Peyer's patch (tissue), 4 donors: ENCODE data around the gene ZNF491.

ENCODE experiments used
- POLR2A ChIP-seq, 2 donors: fragments of 450-650 bp; IDR thresholded peaks; one replicate each; pipeline ENCODE4 v1.5.1; 2017; ENCODE audit warnings: antibody characterized with exemption in 2 of 2, mild to moderate bottlenecking in 2 of 2, moderate library complexity in 2 of 2
- TF ChIP-seq, protein P1 (sequence below), 6 experiments: fragments of 450-650 bp in 4 of 6; fragments of 200-600 bp in 2 of 6; sonication (generic) in 1 of 6; IDR thresholded peaks; one replicate each; pipeline ENCODE4 v1.5.1; 2017 to 2019; ENCODE audit warnings: antibody characterized with exemption in 6 of 6, mild to moderate bottlenecking in 3 of 6, moderate library complexity in 1 of 6

DNA sequence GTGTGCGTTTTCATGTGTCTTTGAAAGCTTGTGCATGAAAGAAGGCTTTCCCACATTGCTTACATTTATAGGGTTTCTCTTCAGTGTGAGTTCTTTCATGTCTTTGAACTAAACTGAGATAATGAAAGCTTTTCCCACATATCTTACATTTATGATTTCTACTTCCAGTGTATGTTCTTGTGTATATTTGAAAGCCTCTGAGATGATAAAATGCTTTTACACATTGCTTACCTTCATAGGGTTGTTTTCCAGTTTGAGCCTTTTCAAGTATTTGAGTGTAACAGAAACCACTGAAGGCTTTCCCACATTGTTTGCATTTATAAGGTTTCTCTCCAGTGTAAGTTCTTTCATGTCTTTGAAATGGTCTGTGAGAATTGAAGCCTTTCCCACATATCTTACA lies 41.4 kb upstream of the ZNF491 start:
- TF ChIP-seq POLR2A (IDR thresholded peaks at IDR 0.05): no peak
- TF ChIP-seq, protein P1, sequence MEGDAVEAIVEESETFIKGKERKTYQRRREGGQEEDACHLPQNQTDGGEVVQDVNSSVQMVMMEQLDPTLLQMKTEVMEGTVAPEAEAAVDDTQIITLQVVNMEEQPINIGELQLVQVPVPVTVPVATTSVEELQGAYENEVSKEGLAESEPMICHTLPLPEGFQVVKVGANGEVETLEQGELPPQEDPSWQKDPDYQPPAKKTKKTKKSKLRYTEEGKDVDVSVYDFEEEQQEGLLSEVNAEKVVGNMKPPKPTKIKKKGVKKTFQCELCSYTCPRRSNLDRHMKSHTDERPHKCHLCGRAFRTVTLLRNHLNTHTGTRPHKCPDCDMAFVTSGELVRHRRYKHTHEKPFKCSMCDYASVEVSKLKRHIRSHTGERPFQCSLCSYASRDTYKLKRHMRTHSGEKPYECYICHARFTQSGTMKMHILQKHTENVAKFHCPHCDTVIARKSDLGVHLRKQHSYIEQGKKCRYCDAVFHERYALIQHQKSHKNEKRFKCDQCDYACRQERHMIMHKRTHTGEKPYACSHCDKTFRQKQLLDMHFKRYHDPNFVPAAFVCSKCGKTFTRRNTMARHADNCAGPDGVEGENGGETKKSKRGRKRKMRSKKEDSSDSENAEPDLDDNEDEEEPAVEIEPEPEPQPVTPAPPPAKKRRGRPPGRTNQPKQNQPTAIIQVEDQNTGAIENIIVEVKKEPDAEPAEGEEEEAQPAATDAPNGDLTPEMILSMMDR (IDR thresholded peaks at IDR 0.05): no peak
